SU-DHL-6 (cell line): ENCODE data around the gene GSK3B.

Source experiments
- H2AFZ ChIP-seq: fragments of 200-600 bp; sonication (generic); 2 replicates; pipeline ENCODE4 v1.6.1; 2014; ENCODE audit warnings: low read depth, mild to moderate bottlenecking, moderate library complexity, mixed read lengths, antibody characterized with exemption, low read length; ENCODE audit not compliant: severe bottlenecking
- H3F3A ChIP-seq: fragments of 200-600 bp; shearing (Covaris generic); 2 replicates; pipeline ENCODE4 v1.6.0; 2016; ENCODE audit warnings: antibody characterized with exemption, mild to moderate bottlenecking; ENCODE audit not compliant: insufficient read depth
- H3K27ac ChIP-seq: fragments of 200-600 bp; sonication (generic); 2 replicates; pipeline ENCODE4 v1.5.1; 2016; ENCODE audit warnings: low read depth, mild to moderate bottlenecking, low read length, moderate library complexity, mixed read lengths
- H3K27me3 ChIP-seq: fragments of 200-600 bp; sonication (generic), shearing (Covaris generic); 2 replicates; pipeline ENCODE4 v1.6.0; 2014; ENCODE audit warnings: mild to moderate bottlenecking, low read length
- H3K36me3 ChIP-seq: fragments of 200-600 bp; sonication (generic); 2 replicates; pipeline ENCODE4 v1.6.1; 2014; ENCODE audit warnings: mild to moderate bottlenecking, low read length, mixed read lengths
- H3K4me2 ChIP-seq: fragments of 300-600, 200-600 bp; shearing (Covaris generic), sonication (generic); 2 replicates; pipeline ENCODE4 v1.6.0; 2014; ENCODE audit warnings: low read length, low read depth, mild to moderate bottlenecking; ENCODE audit not compliant: poor library complexity, severe bottlenecking
- H3K4me3 ChIP-seq: fragments of 200-600 bp; sonication (generic); 2 replicates; pipeline ENCODE4 v1.5.1; 2014; ENCODE audit warnings: antibody characterized with exemption, low read length, mild to moderate bottlenecking, mixed read lengths; ENCODE audit not compliant: insufficient read depth, poor library complexity, severe bottlenecking
- H3K79me2 ChIP-seq: fragments of 200-600 bp; sonication (generic); 2 replicates; pipeline ENCODE4 v1.6.1; 2014; ENCODE audit warnings: mild to moderate bottlenecking, low read length, moderate library complexity; ENCODE audit not compliant: insufficient read depth
- H3K9ac ChIP-seq: fragments of 200-600 bp; sonication (generic); 2 replicates; pipeline ENCODE4 v1.7.0; 2014; ENCODE audit warnings: mild to moderate bottlenecking, low read length
- H3K9me2 ChIP-seq: fragments of 200-600 bp; sonication (generic); replicated peaks from 2 replicates; pipeline ENCODE4 v1.6.1; 2014; ENCODE audit warnings: low read length; ENCODE audit not compliant: insufficient read depth
- H3K9me3 ChIP-seq: fragments of 200-600 bp; sonication (generic); 2 replicates; pipeline ENCODE4 v1.6.1; 2014; ENCODE audit warnings: low read length, mixed read lengths; ENCODE audit not compliant: insufficient read depth
- H4K20me1 ChIP-seq: fragments of 200-600 bp; sonication (generic); 2 replicates; pipeline ENCODE4 v1.6.1; 2014; ENCODE audit warnings: low read depth, mild to moderate bottlenecking, antibody characterized with exemption, low read length, moderate library complexity, mixed read lengths
- EZH2phosphoT487 ChIP-seq: fragments of 200-600 bp; sonication (generic), shearing (Covaris generic); conservative IDR thresholded peaks from 2 replicates; pipeline ENCODE4 v1.6.1; 2018; ENCODE audit warnings: mild to moderate bottlenecking, antibody characterized with exemption, low read length, moderate library complexity, mixed read lengths
- TF ChIP-seq, protein P1 (sequence below): fragments of 200-600 bp; sonication (generic); IDR thresholded peaks from one replicate; pipeline ENCODE4 v1.5.1; 2017; ENCODE audit warnings: antibody characterized with exemption, mild to moderate bottlenecking, low read length, moderate library complexity; ENCODE audit not compliant: insufficient read depth, poor library complexity, severe bottlenecking

Gene GSK3B

DNA sequence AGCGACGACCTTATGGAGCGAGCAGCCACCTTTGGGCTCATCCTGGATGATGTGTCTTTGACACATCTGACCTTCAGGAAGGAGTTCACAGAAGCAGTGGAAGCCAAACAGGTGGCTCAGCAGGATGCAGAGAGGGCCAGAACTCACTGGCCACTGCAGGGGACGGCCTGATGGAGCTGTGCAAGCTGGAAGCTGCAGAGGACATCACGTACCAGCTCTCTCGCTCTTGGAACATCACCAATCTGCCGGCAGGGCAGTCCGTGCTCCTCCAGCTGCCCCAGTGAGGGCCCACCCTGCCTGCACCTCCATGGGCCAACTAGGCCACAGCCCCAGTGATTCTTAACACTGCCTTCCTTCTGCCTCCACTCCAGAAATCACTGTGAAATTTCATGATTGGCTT is 302.0 kb downstream of the GSK3B start:
- Histone ChIP-seq H3K27ac (no peak overlapping the region), H3K9me2 (no peaks in the 10 kb centered on the region), H3F3A (no peaks in the 10 kb centered on the region), H4K20me1 (no peaks in the 10 kb centered on the region), H3K4me2 (no peak overlapping the region), H3K27me3 (no peaks in the 10 kb centered on the region), H2AFZ (no peak overlapping the region), H3K36me3 (no peaks in the 10 kb centered on the region), H3K79me2 (no peaks in the 10 kb centered on the region), H3K9me3 (no peaks in the 10 kb centered on the region), H3K4me3 (no peak overlapping the region), H3K9ac (no peak overlapping the region)
- TF ChIP-seq, protein P1, sequence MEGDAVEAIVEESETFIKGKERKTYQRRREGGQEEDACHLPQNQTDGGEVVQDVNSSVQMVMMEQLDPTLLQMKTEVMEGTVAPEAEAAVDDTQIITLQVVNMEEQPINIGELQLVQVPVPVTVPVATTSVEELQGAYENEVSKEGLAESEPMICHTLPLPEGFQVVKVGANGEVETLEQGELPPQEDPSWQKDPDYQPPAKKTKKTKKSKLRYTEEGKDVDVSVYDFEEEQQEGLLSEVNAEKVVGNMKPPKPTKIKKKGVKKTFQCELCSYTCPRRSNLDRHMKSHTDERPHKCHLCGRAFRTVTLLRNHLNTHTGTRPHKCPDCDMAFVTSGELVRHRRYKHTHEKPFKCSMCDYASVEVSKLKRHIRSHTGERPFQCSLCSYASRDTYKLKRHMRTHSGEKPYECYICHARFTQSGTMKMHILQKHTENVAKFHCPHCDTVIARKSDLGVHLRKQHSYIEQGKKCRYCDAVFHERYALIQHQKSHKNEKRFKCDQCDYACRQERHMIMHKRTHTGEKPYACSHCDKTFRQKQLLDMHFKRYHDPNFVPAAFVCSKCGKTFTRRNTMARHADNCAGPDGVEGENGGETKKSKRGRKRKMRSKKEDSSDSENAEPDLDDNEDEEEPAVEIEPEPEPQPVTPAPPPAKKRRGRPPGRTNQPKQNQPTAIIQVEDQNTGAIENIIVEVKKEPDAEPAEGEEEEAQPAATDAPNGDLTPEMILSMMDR, result no peak
- no peak for TF ChIP-seq EZH2phosphoT487

DNA sequence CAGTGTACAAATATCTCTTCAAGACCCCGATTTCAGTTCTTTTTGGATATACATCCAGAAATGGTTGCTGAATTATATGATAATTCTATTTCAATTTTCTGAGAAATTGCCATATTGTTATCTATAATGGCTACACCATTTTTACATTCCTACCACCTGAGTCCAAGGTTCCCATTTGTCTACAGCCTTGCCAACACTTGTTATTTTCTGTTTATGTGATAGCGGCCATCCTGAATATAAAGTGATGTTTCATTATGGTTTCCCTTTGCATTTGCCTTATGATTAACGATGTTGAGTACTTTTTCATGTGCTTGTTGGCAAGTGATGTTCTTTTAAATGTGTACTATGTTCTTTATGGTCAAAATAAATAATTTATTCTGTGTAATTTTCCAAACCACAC is 303.9 kb downstream of the GSK3B start:
- H4K20me1 ChIP-seq, result no peaks in the 10 kb centered on the region
- TF ChIP-seq EZH2phosphoT487, result no peak
- TF ChIP-seq, protein P1, result no peak
- no peaks in the 10 kb centered on the region for H3K36me3 ChIP-seq
- H3K9ac ChIP-seq, result no peak overlapping the region
- no peak overlapping the region for H2AFZ ChIP-seq
- H3K79me2 ChIP-seq, result no peaks in the 10 kb centered on the region
- no peaks in the 10 kb centered on the region for H3F3A ChIP-seq
- no peaks in the 10 kb centered on the region for H3K9me3 ChIP-seq
- no peak overlapping the region for H3K4me3 ChIP-seq
- no peaks in the 10 kb centered on the region for H3K9me2 ChIP-seq
- no peak overlapping the region for H3K4me2 ChIP-seq
- H3K27ac ChIP-seq, result no peak overlapping the region
- no peaks in the 10 kb centered on the region for H3K27me3 ChIP-seq

DNA sequence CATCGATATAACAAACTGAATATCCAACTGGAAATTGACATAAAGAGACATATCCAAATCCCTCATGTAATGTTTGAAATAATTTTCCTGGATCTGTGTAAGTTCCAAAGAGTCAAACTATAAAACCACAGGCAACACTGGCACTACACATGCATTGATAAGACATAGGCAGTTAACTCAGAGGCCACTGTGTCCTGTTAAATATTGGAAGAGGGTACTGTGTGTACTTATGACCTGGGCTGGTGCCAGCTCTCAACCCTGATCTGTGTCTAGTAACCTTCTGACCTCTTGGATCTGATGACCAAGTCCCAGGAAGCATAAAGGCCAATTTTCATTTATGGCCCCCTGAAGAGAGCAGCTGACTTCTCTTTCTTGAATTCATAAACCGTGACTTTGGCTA is 307.8 kb downstream of the GSK3B start:
- Histone ChIP-seq H3F3A (no peaks in the 10 kb centered on the region), H3K4me2 (no peak overlapping the region), H3K27ac (no peak overlapping the region), H3K4me3 (no peak overlapping the region), H3K9me2 (no peaks in the 10 kb centered on the region), H3K36me3 (no peaks in the 10 kb centered on the region), H2AFZ (no peak overlapping the region), H3K79me2 (no peaks in the 10 kb centered on the region), H3K27me3 (no peaks in the 10 kb centered on the region), H3K9me3 (no peaks in the 10 kb centered on the region), H3K9ac (no peak overlapping the region), H4K20me1 (no peaks in the 10 kb centered on the region)
- TF ChIP-seq EZH2phosphoT487, result no peak
- TF ChIP-seq, protein P1, result no peak

DNA sequence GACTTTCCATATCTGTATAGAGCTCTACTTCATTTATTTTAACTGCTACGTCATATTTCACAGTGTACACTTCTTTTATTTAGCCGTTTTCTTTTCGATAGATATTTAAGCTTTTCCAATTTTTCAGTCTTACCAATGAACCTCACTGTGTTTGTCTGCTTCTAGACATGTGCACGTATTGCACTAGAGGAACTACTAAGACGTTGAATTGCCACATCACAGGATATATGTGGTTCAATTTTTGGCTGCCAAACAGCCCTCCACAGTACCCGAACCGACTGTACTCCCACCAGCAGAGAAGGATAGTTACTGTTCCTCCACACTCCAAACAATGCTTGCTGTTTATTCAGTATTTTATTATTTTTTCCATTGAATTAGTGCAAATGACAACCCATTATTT is 310.4 kb downstream of the GSK3B start:
- no peak overlapping the region for H2AFZ ChIP-seq
- H3K27ac ChIP-seq, result no peak overlapping the region
- TF ChIP-seq, protein P1, result no peak
- no peak for TF ChIP-seq EZH2phosphoT487
- no peaks in the 10 kb centered on the region for H3K36me3 ChIP-seq
- H3F3A ChIP-seq, result no peaks in the 10 kb centered on the region
- H3K27me3 ChIP-seq, result no peaks in the 10 kb centered on the region
- H3K9me3 ChIP-seq, result no peaks in the 10 kb centered on the region
- H3K4me3 ChIP-seq, result no peak overlapping the region
- H3K9ac ChIP-seq, result no peak overlapping the region
- H3K79me2 ChIP-seq, result no peaks in the 10 kb centered on the region
- H3K9me2 ChIP-seq, result no peaks in the 10 kb centered on the region
- H3K4me2 ChIP-seq, result no peak overlapping the region
- H4K20me1 ChIP-seq, result no peaks in the 10 kb centered on the region
